HCT116 (cell line): ENCODE data around the gene TRIM69. TPM values are rescaled to one million over a fixed set of nuclear protein-coding genes. Genes with fewer than 3 reads are reported as not detected.

Experiments used
- ATAC-seq: fragments of 200-7000 bp; cut with Tn5 transposase; 2 replicates; pipeline ENCODE4 v1.9.1; 2020; ENCODE audit warnings: mild to moderate bottlenecking, moderate library complexity
- BruUV-seq: library from RNA; stranded (reverse); fragments of 400-500 nt; replicated peaks from 2 replicates; lab custom pipeline; 2021; lab: Mats Ljungman, UMichigan
- CTCF ChIA-PET: fragments of 300-600 bp; sonication (Branson Sonifier 250); formaldehyde crosslinking; loops from one replicate; lab custom pipeline; 2021; ENCODE audit warnings: antibody characterized with exemption; lab: Charles Lee
- POLR2A ChIA-PET: fragments of 300-600, 350-600 bp; sonication (Branson Sonifier 250); formaldehyde crosslinking; loops from one replicate; lab custom pipeline; 2021; ENCODE audit warnings: antibody characterized with exemption; lab: Charles Lee
- RAD21 ChIA-PET, 2 experiments: fragments of 300-600 bp; sonication (Branson Sonifier 250); formaldehyde crosslinking; loops; one replicate each; lab custom pipeline; 2023; ENCODE audit warnings: low total read pairs in 2 of 2; ENCODE audit not compliant: uncharacterized antibody in 2 of 2, unreplicated experiment in 2 of 2, low non-redundant PET in 1 of 2; lab: Charles Lee
- DNase-seq: peaks from one replicate; pipeline ENCODE4 v3.0.0-alpha.2; 2010; ENCODE audit warnings: low read depth, low spot score
- H2AFZ ChIP-seq: fragments of 200-600 bp; shearing (Covaris generic), sonication (generic); 2 replicates; pipeline ENCODE4 v1.6.1; 2017; ENCODE audit warnings: low read depth, mixed run types, mixed read lengths, antibody characterized with exemption, low read length; ENCODE audit not compliant: poor library complexity, severe bottlenecking
- H3K27ac ChIP-seq: 2 replicates; pipeline ENCODE4 v1.5.1; 2012; ENCODE audit warnings: low read depth, low read length
- H3K27me3 ChIP-seq: fragments of 200-600 bp; sonication (generic); 2 replicates; pipeline ENCODE4 v1.6.1; 2016; ENCODE audit warnings: mixed run types, low read length, mixed read lengths; ENCODE audit not compliant: insufficient read depth
- H3K36me3 ChIP-seq, 2 experiments: fragments of 200-500 bp in 1 of 2; fragments of 200-600 bp in 1 of 2; sonication (Bioruptor generic) in 1 of 2; sonication (generic) in 1 of 2; 2 replicates each; pipeline versions ENCODE4 v1.5.1 to v1.6.1; 2014 to 2016; ENCODE audit warnings: low read length in 2 of 2, inconsistent platforms in 1 of 2, mixed read lengths in 1 of 2, mixed run types in 1 of 2; ENCODE audit not compliant: insufficient read depth in 2 of 2, control insufficient read depth in 1 of 2
- H3K4me1 ChIP-seq, 2 experiments: fragments of 200-600 bp in 1 of 2; sonication (generic) in 1 of 2; 2 replicates each; pipeline versions ENCODE4 v1.5.1 to v1.6.1; 2012 to 2017; ENCODE audit warnings: low read length in 2 of 2, inconsistent platforms in 1 of 2, mild to moderate bottlenecking in 1 of 2, mixed read lengths in 1 of 2, mixed run types in 1 of 2, moderate library complexity in 1 of 2; ENCODE audit not compliant: insufficient read depth in 2 of 2, control insufficient read depth in 1 of 2
- H3K4me2 ChIP-seq: fragments of 200-600 bp; sonication (generic); 2 replicates; pipeline ENCODE4 v1.6.1; 2017; ENCODE audit warnings: mixed run types, low read length, mixed read lengths
- H3K4me3 ChIP-seq, 2 experiments: fragments of 200-600 bp in 1 of 2; sonication (generic) in 1 of 2; replicated peaks in 1 of 2; 2 replicates each; pipeline ENCODE4 v1.5.1; 2011 to 2016; ENCODE audit warnings: low read length in 2 of 2, control low read depth in 1 of 2, low read depth in 1 of 2, mild to moderate bottlenecking in 1 of 2, mixed read lengths in 1 of 2, mixed run types in 1 of 2
- H3K79me2 ChIP-seq: fragments of 200-600 bp; sonication (generic); 2 replicates; pipeline ENCODE4 v1.6.1; 2017; ENCODE audit warnings: mild to moderate bottlenecking, mixed run types, low read length, moderate library complexity, mixed read lengths; ENCODE audit not compliant: insufficient read depth
- H3K9ac ChIP-seq: fragments of 200-600 bp; sonication (generic); 2 replicates; pipeline ENCODE4 v1.6.1; 2016; ENCODE audit warnings: low read length, mixed read lengths
- H3K9me2 ChIP-seq: fragments of 200-600 bp; sonication (generic), shearing (Covaris generic); 2 replicates; pipeline ENCODE4 v1.6.1; 2017; ENCODE audit warnings: mixed run types, mild to moderate bottlenecking, moderate library complexity; ENCODE audit not compliant: insufficient read depth
- H3K9me3 ChIP-seq, 2 experiments: fragments of 200-500 bp in 1 of 2; fragments of 200-600 bp in 1 of 2; sonication (Bioruptor generic) in 1 of 2; sonication (generic) in 1 of 2; 2 replicates each; pipeline ENCODE4 v1.6.1; 2014 to 2017; ENCODE audit warnings: low read length in 2 of 2, mixed read lengths in 2 of 2, inconsistent platforms in 1 of 2, low read depth in 1 of 2, mild to moderate bottlenecking in 1 of 2, mixed run types in 1 of 2, moderate library complexity in 1 of 2; ENCODE audit not compliant: control insufficient read depth in 1 of 2, insufficient read depth in 1 of 2
- H4K20me1 ChIP-seq: fragments of 200-600 bp; sonication (generic), shearing (Covaris generic); 2 replicates; pipeline ENCODE4 v1.6.1; 2017; ENCODE audit warnings: mixed run types, mild to moderate bottlenecking, moderate library complexity; ENCODE audit not compliant: insufficient read depth
- CEBPB ChIP-seq: IDR thresholded peaks from 2 replicates; pipeline ENCODE4 v1.6.1; 2012; ENCODE audit warnings: low read depth
- EGR1 ChIP-seq: IDR thresholded peaks from 2 replicates; pipeline ENCODE4 v1.6.1; 2012; ENCODE audit warnings: low read depth
- ELF1 ChIP-seq: IDR thresholded peaks from 2 replicates; pipeline ENCODE4 v1.6.1; 2012; ENCODE audit warnings: low read depth, borderline replicate concordance
- EZH2 ChIP-seq: fragments of 200-600 bp; sonication (generic); IDR thresholded peaks from 2 replicates; pipeline ENCODE4 v1.6.1; 2017; ENCODE audit warnings: antibody characterized with exemption, mixed run types
- FOSL1 ChIP-seq: IDR thresholded peaks from 2 replicates; pipeline ENCODE4 v1.6.1; 2012; ENCODE audit warnings: low read depth
- JUND ChIP-seq: IDR thresholded peaks from 2 replicates; pipeline ENCODE4 v1.6.1; 2012
- POLR2AphosphoS5 ChIP-seq: IDR thresholded peaks from 2 replicates; pipeline ENCODE4 v1.6.1; 2011; ENCODE audit warnings: mild to moderate bottlenecking, low read depth, low read length, moderate library complexity
- RAD21 ChIP-seq: IDR thresholded peaks from 2 replicates; pipeline ENCODE4 v1.6.1; 2012; ENCODE audit warnings: low read depth, mild to moderate bottlenecking
- SP1 ChIP-seq: IDR thresholded peaks from 2 replicates; pipeline ENCODE4 v1.6.1; 2012; ENCODE audit warnings: low read depth
- SRF ChIP-seq: IDR thresholded peaks from 2 replicates; pipeline ENCODE4 v1.6.1; 2012; ENCODE audit warnings: low read depth
- TCF7L2 ChIP-seq: IDR thresholded peaks from 2 replicates; pipeline ENCODE4 v1.7.0; 2011; ENCODE audit warnings: borderline replicate concordance, inconsistent platforms; ENCODE audit not compliant: insufficient read depth, insufficient read length; ENCODE audit errors: extremely low read depth
- YY1 ChIP-seq: IDR thresholded peaks from 2 replicates; pipeline ENCODE4 v1.6.1; 2011; ENCODE audit warnings: low read length, low read depth, moderate library complexity, mild to moderate bottlenecking; ENCODE audit not compliant: insufficient replicate concordance; ENCODE audit errors: extremely low read depth
- ZNF274 ChIP-seq: fragments of 200-500 bp; sonication (Bioruptor generic); IDR thresholded peaks from 2 replicates; pipeline ENCODE4 v1.6.1; 2014; ENCODE audit warnings: mild to moderate bottlenecking, low read depth, low read length, inconsistent platforms
- intact Hi-C: fragments of 100-400 bp; cut with micrococcal nuclease; formaldehyde crosslinking; loops from 2 replicates; pipeline ENCODE4 v1.10.0; 2022
- total RNA-seq: library from RNA; stranded (reverse); gene quantifications from one replicate; pipeline ENCODE4 v1.2.1, GENCODE V29; 2021; ENCODE audit not compliant: unreplicated experiment
- TF ChIP-seq, protein P1 (sequence below): IDR thresholded peaks from 2 replicates; pipeline ENCODE4 v1.6.1; 2012; ENCODE audit warnings: low read depth
- TF ChIP-seq, protein P2 (sequence below): IDR thresholded peaks from 2 replicates; pipeline ENCODE4 v1.6.1; 2012
- TF ChIP-seq, protein P3 (sequence below): IDR thresholded peaks from 2 replicates; pipeline ENCODE4 v1.6.1; 2012

The TRIM69 gene
- total RNA-seq, 1 experiment from 2014 or later: 13.0 TPM

DNA sequence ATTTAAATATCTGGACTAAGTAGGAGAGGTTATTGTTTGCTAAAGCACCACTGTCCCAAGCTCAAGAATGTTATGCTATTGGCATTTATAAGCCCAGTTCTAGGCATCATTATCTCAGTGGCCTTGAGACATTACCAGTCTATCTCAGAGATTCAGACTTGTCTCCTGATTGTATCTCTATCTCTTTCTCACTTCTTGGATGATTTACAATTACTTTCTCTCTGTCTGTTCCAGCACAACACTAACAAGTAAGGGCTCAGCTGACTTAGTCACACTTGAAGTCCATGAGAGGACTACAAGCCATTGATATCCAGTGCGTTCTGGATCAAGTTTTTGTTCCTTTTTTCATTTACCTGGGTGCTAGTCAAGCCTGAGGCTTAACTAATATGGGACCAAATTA is 60.2 kb downstream of the TRIM69 start:
- Histone ChIP-seq H3K9me2 (no peaks in the 10 kb centered on the region), H3K36me3 (no peaks in the 10 kb centered on the region), H4K20me1 (no peaks in the 10 kb centered on the region), H3K79me2 (no peaks in the 10 kb centered on the region), H3K27me3 (no peaks in the 10 kb centered on the region), H2AFZ (no peak overlapping the region), H3K9me3 (no peaks in the 10 kb centered on the region), H3K4me1 (no peaks in the 10 kb centered on the region), H3K27ac (no peak overlapping the region), H3K4me2 (no peak overlapping the region), H3K4me3 (no peak overlapping the region), H3K9ac (no peak overlapping the region)
- ChIA-PET POLR2A (no interaction called here), RAD21 (no interaction called here), CTCF (no interaction called here)
- ATAC-seq: no peak
- no TSS peak for BruUV-seq
- TF ChIP-seq EGR1 (no peak), JUND (no peak), RAD21 (no peak), EZH2 (no peak), POLR2AphosphoS5 (no peak), SRF (no peak), ELF1 (no peak), YY1 (no peak), SP1 (no peak), CEBPB (no peak), ZNF274 (no peak), FOSL1 (no peak), TCF7L2 (no peak)
- TF ChIP-seq, protein P1, sequence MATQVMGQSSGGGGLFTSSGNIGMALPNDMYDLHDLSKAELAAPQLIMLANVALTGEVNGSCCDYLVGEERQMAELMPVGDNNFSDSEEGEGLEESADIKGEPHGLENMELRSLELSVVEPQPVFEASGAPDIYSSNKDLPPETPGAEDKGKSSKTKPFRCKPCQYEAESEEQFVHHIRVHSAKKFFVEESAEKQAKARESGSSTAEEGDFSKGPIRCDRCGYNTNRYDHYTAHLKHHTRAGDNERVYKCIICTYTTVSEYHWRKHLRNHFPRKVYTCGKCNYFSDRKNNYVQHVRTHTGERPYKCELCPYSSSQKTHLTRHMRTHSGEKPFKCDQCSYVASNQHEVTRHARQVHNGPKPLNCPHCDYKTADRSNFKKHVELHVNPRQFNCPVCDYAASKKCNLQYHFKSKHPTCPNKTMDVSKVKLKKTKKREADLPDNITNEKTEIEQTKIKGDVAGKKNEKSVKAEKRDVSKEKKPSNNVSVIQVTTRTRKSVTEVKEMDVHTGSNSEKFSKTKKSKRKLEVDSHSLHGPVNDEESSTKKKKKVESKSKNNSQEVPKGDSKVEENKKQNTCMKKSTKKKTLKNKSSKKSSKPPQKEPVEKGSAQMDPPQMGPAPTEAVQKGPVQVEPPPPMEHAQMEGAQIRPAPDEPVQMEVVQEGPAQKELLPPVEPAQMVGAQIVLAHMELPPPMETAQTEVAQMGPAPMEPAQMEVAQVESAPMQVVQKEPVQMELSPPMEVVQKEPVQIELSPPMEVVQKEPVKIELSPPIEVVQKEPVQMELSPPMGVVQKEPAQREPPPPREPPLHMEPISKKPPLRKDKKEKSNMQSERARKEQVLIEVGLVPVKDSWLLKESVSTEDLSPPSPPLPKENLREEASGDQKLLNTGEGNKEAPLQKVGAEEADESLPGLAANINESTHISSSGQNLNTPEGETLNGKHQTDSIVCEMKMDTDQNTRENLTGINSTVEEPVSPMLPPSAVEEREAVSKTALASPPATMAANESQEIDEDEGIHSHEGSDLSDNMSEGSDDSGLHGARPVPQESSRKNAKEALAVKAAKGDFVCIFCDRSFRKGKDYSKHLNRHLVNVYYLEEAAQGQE: no peak
- TF ChIP-seq, protein P2, sequence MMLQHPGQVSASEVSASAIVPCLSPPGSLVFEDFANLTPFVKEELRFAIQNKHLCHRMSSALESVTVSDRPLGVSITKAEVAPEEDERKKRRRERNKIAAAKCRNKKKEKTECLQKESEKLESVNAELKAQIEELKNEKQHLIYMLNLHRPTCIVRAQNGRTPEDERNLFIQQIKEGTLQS: no peak
- TF ChIP-seq, protein P3, sequence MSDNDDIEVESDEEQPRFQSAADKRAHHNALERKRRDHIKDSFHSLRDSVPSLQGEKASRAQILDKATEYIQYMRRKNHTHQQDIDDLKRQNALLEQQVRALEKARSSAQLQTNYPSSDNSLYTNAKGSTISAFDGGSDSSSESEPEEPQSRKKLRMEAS: no peak
- intact Hi-C loops: no loop called here
- no peak for DNase-seq
